ENCODE measurements around the gene ZC3H10. TPM values are rescaled to one million over a fixed set of nuclear protein-coding genes. Genes with fewer than 3 reads are reported as not detected.

The ZC3H10 gene
- total and polyA plus RNA-seq, 2 of the 13 experiments (the other 11 are each of a cell fraction or from before 2014, with no cell fraction given) = 0.70 to 2.3 TPM

- TF ChIP-seq POLR2A (IDR thresholded peaks at IDR 0.05; ENCODE audit: insufficient read depth in 1 of 2, low read depth in 2 of 2, low read length in 2 of 2) (peak; percentile 67 to 73; a peak in 3 of 4 replicates), ZFX (CRISPR knock-in tag; IDR thresholded peaks at IDR 0.05; ENCODE audit: low read depth) (peak; percentile 38; the same call in 1 of the 2 replicates), POLR2G (IDR thresholded peaks at IDR 0.05; ENCODE audit: low read depth, low read length) (peak; percentile 87), SOX5 (CRISPR knock-in tag; IDR thresholded peaks at IDR 0.05; ENCODE audit: borderline replicate concordance) (peak; percentile 46; the same call in 1 of the 2 replicates), REPIN1 (CRISPR knock-in tag; IDR thresholded peaks at IDR 0.05; ENCODE audit: borderline replicate concordance, low read depth) (peak; percentile 40; the same call in 1 of the 2 replicates), ZNF263 (CRISPR knock-in tag; IDR thresholded peaks at IDR 0.05) (peak; percentile 38; the same call in 1 of the 2 replicates), NR2F6 (IDR thresholded peaks at IDR 0.05) (no peak), NR2F6 (CRISPR knock-in tag; IDR thresholded peaks at IDR 0.05) (peak; percentile 21; the same call in 1 of the 2 replicates), CEBPB (IDR thresholded peaks at IDR 0.05; ENCODE audit: borderline replicate concordance, low read depth, low read length) (no peak), GABPB1 (CRISPR knock-in tag; IDR thresholded peaks at IDR 0.05) (peak; percentile 66; the same call in 1 of the 2 replicates), ERF (CRISPR knock-in tag; IDR thresholded peaks at IDR 0.05) (no peak; the same call in 1 of the 2 replicates), CBFB (CRISPR knock-in tag; IDR thresholded peaks at IDR 0.05) (peak; percentile 53), ZNF557 (CRISPR knock-in tag; IDR thresholded peaks at IDR 0.05) (peak; percentile 62; the same call in 1 of the 2 replicates), ZFY (CRISPR knock-in tag; IDR thresholded peaks at IDR 0.05) (peak; percentile 57), YEATS4 (CRISPR knock-in tag; IDR thresholded peaks at IDR 0.05; ENCODE audit: borderline replicate concordance) (peak; percentile 25; the same call in 1 of the 2 replicates), IRF2 (CRISPR knock-in tag; IDR thresholded peaks at IDR 0.05) (peak; percentile 39; the same call in 1 of the 2 replicates), ZNF510 (CRISPR knock-in tag; IDR thresholded peaks at IDR 0.05; ENCODE audit: low read depth) (no peak), TFDP2 (CRISPR knock-in tag; IDR thresholded peaks at IDR 0.05) (peak; percentile 76)
- TF ChIP-seq, protein P1, sequence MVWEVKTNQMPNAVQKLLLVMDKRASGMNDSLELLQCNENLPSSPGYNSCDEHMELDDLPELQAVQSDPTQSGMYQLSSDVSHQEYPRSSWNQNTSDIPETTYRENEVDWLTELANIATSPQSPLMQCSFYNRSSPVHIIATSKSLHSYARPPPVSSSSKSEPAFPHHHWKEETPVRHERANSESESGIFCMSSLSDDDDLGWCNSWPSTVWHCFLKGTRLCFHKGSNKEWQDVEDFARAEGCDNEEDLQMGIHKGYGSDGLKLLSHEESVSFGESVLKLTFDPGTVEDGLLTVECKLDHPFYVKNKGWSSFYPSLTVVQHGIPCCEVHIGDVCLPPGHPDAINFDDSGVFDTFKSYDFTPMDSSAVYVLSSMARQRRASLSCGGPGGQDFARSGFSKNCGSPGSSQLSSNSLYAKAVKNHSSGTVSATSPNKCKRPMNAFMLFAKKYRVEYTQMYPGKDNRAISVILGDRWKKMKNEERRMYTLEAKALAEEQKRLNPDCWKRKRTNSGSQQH (CRISPR knock-in tag; IDR thresholded peaks at IDR 0.05; ENCODE audit: low read depth) = no peak
- TF ChIP-seq, protein P2, sequence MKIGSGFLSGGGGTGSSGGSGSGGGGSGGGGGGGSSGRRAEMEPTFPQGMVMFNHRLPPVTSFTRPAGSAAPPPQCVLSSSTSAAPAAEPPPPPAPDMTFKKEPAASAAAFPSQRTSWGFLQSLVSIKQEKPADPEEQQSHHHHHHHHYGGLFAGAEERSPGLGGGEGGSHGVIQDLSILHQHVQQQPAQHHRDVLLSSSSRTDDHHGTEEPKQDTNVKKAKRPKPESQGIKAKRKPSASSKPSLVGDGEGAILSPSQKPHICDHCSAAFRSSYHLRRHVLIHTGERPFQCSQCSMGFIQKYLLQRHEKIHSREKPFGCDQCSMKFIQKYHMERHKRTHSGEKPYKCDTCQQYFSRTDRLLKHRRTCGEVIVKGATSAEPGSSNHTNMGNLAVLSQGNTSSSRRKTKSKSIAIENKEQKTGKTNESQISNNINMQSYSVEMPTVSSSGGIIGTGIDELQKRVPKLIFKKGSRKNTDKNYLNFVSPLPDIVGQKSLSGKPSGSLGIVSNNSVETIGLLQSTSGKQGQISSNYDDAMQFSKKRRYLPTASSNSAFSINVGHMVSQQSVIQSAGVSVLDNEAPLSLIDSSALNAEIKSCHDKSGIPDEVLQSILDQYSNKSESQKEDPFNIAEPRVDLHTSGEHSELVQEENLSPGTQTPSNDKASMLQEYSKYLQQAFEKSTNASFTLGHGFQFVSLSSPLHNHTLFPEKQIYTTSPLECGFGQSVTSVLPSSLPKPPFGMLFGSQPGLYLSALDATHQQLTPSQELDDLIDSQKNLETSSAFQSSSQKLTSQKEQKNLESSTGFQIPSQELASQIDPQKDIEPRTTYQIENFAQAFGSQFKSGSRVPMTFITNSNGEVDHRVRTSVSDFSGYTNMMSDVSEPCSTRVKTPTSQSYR (CRISPR knock-in tag; IDR thresholded peaks at IDR 0.05; ENCODE audit: borderline replicate concordance) = peak; percentile 33; the same call in 1 of the 2 replicates
- TF ChIP-seq, protein P3, sequence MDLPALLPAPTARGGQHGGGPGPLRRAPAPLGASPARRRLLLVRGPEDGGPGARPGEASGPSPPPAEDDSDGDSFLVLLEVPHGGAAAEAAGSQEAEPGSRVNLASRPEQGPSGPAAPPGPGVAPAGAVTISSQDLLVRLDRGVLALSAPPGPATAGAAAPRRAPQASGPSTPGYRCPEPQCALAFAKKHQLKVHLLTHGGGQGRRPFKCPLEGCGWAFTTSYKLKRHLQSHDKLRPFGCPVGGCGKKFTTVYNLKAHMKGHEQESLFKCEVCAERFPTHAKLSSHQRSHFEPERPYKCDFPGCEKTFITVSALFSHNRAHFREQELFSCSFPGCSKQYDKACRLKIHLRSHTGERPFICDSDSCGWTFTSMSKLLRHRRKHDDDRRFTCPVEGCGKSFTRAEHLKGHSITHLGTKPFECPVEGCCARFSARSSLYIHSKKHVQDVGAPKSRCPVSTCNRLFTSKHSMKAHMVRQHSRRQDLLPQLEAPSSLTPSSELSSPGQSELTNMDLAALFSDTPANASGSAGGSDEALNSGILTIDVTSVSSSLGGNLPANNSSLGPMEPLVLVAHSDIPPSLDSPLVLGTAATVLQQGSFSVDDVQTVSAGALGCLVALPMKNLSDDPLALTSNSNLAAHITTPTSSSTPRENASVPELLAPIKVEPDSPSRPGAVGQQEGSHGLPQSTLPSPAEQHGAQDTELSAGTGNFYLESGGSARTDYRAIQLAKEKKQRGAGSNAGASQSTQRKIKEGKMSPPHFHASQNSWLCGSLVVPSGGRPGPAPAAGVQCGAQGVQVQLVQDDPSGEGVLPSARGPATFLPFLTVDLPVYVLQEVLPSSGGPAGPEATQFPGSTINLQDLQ (CRISPR knock-in tag; IDR thresholded peaks at IDR 0.05) = peak; percentile 21; the same call in 1 of the 2 replicates
Observed at GRCh38 chr12:56078931-56079722, 38.9 kb upstream of the ZC3H10 start (continued).

Data from HepG2 (cell line).